Large intestine (tissue), 3 donors: ENCODE measurements around the gene STAG1. TPM values are rescaled to one million over a fixed set of nuclear protein-coding genes. Genes with fewer than 3 reads are reported as not detected.
A peak's percentile ranks its signal among the peaks of the same experiment; 100 is the strongest.
"Not testable (repeated sequence)": the region's sequence is repeated elsewhere in the genome, so short reads cannot be mapped to it uniquely, and the experiment has no call there.

Experiments
- DNase-seq, 2 donors: peaks; one replicate each; pipeline versions ENCODE4 v3.0.0 to v3.0.0-alpha.2; 2013
- H3K27ac ChIP-seq: one replicate; pipeline ENCODE4 v1.5.1; 2013; ENCODE audit warnings: low read length
- H3K27me3 ChIP-seq: 2 replicates; pipeline ENCODE4 v1.6.1; 2013; ENCODE audit warnings: low read length; ENCODE audit not compliant: control insufficient read depth, insufficient read depth
- H3K36me3 ChIP-seq: 2 replicates; pipeline ENCODE4 v1.6.1; 2013; ENCODE audit warnings: low read length; ENCODE audit not compliant: control insufficient read depth, insufficient read depth
- H3K4me1 ChIP-seq: one replicate; pipeline ENCODE4 v1.6.1; 2013; ENCODE audit warnings: low read length; ENCODE audit not compliant: control insufficient read depth, insufficient read depth
- H3K4me3 ChIP-seq: one replicate; pipeline ENCODE4 v1.5.1; 2013; ENCODE audit warnings: low read length
- H3K9me3 ChIP-seq: one replicate; pipeline ENCODE4 v1.6.1; 2013; ENCODE audit warnings: mild to moderate bottlenecking, low read depth, low read length, moderate library complexity; ENCODE audit not compliant: control insufficient read depth
- WGBS: methylation state at CpG from one replicate; pipeline ENCODE4 v1.1.5; 2013; ENCODE audit warnings: low lambda C conversion rate; ENCODE audit not compliant: insufficient coverage; 5-methylcytosine and 5-hydroxymethylcytosine counted together
- polyA plus RNA-seq: library from polyadenylated mRNA; unstranded; fragments of 120-200 nt; gene quantifications from one replicate; pipeline ENCODE4 v1.2.1, GENCODE V29; 2013

STAG1 gene
- polyA plus RNA-seq, 1 donor, result 28.8 TPM

DNA sequence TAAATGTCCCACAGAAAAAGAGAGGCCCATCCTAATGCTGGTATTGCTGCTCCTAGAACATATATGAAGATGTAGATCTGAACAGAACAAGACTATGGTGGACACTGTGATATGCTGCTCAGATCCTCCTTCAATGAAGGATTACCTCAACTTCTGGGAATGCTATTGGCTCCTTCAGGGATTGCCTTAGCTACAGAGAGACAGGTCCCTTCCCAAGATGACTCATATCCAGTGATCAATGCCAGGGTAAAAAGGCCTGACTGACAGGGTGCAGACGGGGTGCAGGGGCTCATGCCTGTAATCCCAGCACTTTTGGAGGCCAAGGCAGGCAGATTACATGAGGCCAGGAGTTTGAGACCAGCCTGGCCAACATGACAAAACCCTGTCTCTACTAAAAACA, 20.5 kb upstream of the STAG1 start:
- no peaks in the 10 kb centered on the region for H3K36me3 ChIP-seq
- WGBS, result no CpG with 5 or more reads among the region's 1 CpG
- no peaks in the 10 kb centered on the region for H3K27me3 ChIP-seq
- H3K27ac ChIP-seq, result no peak overlapping the region
- no peaks in the 10 kb centered on the region for H3K4me1 ChIP-seq
- H3K9me3 ChIP-seq, result no peaks in the 10 kb centered on the region
- no peak overlapping the region for H3K4me3 ChIP-seq
- no peak for DNase-seq

DNA sequence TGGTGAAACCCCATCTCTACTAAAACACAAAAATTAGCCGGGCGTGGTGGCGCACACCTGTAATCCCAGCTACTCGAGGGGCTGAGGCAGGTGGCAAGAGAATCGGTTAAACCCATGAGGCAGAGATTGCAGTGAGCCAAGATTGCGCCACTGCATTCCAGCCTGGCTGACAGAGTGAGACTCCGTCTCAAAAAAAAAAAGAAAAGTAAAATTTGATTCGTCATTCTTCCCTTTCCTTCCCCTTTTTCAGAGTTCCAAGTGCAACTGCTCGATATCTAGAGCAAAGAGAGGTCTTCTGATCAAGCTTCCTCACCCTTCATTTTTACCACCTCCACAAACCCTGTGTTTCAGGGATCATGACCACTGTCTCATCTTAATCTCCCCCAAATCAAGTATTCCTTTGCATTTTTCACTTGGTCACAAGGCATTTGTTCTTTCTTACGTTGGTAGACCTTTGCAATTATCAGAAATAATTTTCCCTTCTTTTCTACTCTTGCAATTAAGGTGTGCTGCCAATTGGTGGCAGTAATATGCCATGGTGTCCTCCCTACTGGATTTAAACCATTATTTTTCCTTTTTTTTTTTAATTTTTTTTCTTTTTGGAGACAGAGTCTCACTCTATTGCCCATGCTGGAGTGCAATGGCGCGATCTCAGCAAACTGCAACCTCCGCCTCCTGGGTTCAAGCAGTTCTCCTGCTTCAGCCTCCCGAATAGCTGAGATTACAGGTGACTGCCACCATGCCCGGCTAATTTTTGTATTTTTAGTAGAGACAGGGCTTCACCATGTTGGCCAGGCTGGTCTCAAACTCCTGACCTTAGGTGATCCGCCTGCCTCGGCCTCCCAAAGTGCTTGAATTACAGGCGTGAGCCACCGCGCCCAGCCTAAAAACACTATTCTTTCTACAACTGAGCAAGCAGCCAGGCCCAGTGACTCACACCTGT, 6.3 kb upstream of the STAG1 start:
- not testable (repeated sequence) for H3K4me3 ChIP-seq, DNase-seq, H3K4me1 ChIP-seq, H3K36me3 ChIP-seq, H3K27me3 ChIP-seq, H3K9me3 ChIP-seq, H3K27ac ChIP-seq
- 93% methylated on average over 3 of the region's 20 CpGs for WGBS

DNA sequence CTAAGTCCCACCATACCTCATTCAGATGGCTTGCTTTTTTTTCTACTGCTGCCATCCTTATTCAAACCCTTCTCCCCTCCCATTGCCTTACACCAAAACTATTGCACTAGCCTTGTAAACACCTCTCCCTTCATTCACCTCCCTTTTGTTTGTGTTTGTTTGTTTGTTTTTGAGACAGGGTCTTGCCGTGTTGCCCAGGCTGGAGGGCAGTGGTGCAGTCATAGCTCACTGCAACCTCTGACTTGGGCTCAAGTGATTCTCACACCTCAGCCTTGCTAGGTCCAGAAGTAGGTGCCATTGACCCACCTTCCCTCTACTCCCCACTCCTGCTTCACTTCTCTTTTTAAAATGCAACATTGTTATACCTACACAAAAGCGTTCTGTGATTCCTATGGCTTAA, 3.0 kb upstream of the STAG1 start:
- no peak overlapping the region for H3K27ac ChIP-seq
- H3K4me3 ChIP-seq, result no peak overlapping the region
- no peaks in the 10 kb centered on the region for H3K27me3 ChIP-seq
- H3K4me1 ChIP-seq, result peaks cover 7% of the 10 kb centered on the region
- no peaks in the 10 kb centered on the region for H3K9me3 ChIP-seq
- H3K36me3 ChIP-seq, result no peaks in the 10 kb centered on the region
- no peak for DNase-seq
- 88% methylated on average over 1 of the region's 2 CpGs for WGBS

DNA sequence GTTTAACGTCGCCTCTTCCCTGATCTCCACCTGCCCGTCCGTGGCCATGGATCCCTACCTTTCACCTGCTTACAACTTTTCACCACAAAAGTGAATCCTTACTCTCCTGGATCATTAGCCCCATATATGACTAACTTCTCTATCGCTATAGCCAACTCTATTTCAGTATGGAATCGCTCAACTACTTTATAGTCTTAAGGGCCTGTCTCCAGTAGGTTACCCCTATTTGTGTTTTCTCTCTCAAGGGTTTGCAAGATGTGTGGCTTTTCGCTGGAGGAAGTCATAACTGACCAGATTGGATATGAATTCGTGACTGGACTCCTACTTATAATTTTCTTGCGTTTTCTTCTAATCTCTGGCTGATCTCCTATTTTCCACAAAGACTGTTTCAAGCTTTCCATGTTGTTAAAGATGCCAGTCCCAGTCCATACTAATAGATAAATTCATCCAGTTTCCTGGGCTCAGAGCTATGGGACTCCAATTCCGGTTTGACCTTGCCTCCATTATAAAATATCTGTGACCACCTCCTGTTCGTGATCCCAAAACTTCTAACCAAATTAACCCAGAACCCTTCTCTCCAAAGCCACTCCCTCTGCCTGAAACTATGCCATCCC, 1.3 kb upstream of the STAG1 start:
- H3K9me3 ChIP-seq, result no peaks in the 10 kb centered on the region
- 74% methylated on average over 4 of the region's 11 CpGs for WGBS
- H3K27me3 ChIP-seq, result no peaks in the 10 kb centered on the region
- DNase-seq, result peak in 1 of 2 donors; percentile 11
- peaks cover 13% of the 10 kb centered on the region for H3K4me1 ChIP-seq
- no peaks in the 10 kb centered on the region for H3K36me3 ChIP-seq
- peak overlapping the region; percentile 94 for H3K27ac ChIP-seq
- peak overlapping the region; percentile 59 for H3K4me3 ChIP-seq

DNA sequence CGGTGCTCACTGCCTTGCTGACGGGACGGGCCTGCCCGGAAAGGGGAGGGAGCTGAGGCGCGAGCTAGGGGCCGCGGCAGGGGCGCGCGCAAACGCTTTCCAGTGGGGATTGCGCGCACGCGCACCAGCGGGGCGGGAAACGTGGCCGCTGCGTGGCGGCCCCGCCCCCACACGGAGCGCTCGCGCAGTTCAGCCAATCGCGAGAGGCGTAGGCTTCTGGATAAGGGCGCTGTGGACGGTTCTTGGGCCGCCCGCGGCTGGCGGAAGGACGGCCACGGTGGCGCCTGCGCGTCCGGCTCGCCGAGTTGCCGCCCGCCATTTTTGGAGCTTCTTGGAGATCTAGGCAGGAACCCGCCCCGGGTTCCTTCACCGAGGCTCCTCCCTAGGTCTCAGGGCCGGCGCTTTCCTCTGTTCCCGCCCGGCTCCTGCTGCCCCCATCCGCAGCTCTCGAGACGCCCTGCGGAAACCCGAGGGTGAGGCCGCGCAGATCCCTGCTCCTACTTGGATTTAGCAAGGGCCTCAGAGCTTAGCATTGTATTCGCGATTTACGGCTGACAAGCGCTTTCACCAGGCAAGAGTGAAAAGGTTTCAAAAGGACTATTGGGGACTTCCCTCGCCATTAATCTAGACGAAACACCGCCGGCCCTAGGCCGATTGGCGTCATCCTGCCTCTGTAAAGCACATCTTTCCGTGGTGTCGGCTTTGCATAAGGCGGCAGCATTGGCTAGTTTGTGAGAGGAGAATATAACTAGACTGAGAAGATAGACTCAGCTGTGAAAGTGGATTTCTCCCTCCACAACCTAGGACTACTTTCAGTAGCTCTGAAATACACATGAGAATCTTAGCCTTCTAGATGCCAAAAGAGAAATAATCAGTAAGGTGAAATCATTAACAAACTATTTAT, 496 bp upstream of the STAG1 start:
- no peaks in the 10 kb centered on the region for H3K9me3 ChIP-seq
- peak; percentile 99 to 100 for DNase-seq
- no peaks in the 10 kb centered on the region for H3K27me3 ChIP-seq
- whole genome bisulfite sequencing, result no CpG with 5 or more reads among the region's 73 CpGs
- H3K36me3 ChIP-seq, result no peaks in the 10 kb centered on the region
- peak overlapping the region; percentile 94 for H3K27ac ChIP-seq
- H3K4me3 ChIP-seq, result peak overlapping the region; percentile 65
- H3K4me1 ChIP-seq, result peaks cover 13% of the 10 kb centered on the region

DNA sequence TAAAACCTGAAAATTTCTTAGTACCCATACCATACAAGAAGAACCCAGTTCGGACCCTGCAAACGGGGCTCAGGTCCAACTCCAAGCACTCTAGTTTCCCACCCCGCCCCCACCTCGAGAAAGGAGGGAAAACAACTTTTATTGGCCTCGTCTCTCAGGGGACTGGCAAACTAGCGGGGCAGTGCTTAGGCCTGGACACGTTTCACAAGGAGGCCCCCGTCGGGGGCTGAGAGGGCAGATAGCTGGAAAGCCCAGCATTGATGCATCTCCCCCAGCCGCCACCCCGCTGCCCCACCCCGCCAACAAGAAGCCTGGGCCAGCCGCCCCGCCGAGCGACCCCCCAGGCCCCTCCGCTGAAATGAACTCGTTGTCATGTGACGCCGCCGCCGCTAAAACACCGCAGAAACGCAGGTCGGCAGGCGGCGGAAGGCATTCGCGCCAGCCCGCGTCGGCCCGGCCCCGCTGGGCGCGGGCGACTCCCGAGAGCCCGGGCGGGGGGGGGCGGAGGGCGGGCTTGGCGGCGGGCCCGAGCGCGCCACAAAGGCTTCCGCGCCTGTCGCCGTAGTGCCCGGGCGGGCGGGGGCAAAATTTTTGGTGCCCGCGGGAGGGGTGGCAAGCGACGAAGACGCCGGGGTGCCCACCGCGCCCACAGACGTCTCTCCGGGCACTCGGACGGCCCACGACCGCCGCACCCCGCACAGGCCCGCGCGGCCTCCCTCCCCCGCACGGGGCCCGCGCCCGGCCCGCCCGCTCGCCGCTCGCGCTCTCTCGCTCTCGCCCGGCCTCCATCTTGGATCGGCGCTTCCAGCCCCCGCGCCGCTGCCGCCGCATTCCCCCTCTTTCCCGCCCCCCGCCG, 634 bp downstream of the STAG1 start:
- no CpG with 5 or more reads among the region's 97 CpGs for WGBS
- Histone ChIP-seq H3K9me3 (no peaks in the 10 kb centered on the region), H3K27ac (peak overlapping the region; percentile 79), H3K4me1 (peaks cover 13% of the 10 kb centered on the region), H3K36me3 (no peaks in the 10 kb centered on the region), H3K4me3 (peak overlapping the region; percentile 65), H3K27me3 (no peaks in the 10 kb centered on the region)
- peak; percentile 73 to 86 for DNase-seq

DNA sequence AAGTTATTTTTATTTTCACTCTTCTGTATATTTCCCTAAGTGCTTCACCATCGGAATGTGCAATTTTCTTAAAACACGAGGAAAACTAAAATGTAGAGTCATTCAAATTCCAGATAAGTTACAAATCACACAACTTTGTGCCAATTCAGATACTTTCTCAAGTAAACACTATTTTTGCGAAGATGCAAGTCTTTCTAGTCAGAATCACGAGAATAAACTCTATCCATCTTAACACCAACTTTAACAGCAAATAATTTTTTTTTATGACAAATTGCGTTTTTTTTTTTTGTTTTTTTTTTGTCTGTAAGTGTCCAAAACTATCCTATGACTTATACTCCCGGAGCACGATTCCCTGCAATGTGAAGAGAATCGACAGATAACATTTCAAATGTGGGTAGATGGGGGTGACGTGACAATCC, 1.3 kb downstream of the STAG1 start:
- peak in 1 of 2 donors; percentile 18 for DNase-seq
- no peaks in the 10 kb centered on the region for H3K36me3 ChIP-seq
- WGBS, result 6% methylated on average over 4 of the region's 9 CpGs
- H3K27me3 ChIP-seq, result no peaks in the 10 kb centered on the region
- H3K4me3 ChIP-seq, result peak overlapping the region; percentile 65
- peaks cover 13% of the 10 kb centered on the region for H3K4me1 ChIP-seq
- no peaks in the 10 kb centered on the region for H3K9me3 ChIP-seq
- H3K27ac ChIP-seq, result peak overlapping the region; percentile 79

DNA sequence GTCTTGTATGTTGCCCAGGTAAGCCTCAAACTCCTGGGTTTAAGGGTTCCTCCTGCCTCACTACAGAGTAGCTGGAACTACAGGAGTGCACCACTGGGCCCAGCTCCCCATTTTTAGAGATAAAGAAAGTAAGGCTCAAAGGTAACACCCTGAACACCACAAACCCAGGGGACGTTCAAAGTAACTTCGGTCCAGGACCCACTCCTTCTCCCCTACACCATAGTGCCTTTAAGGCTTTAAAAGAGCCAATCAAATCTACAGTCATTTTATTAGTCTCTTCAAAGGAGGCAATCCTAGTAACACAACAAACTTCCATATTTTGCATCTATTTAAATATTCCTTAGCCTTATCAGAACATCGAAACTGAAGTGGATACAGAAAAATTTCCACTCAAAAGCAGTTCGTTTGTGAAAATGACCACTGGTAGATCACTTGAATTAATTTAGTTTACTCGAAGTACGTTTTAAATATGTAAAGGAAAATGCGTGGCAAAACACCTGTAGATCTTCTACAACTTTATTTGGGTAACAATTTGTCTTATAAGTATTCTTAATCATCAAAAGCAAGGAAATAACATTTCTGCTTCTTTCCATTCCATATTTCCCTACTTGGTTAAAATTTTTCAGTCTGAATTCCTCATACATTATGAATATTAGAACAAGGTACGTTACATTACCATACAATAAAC, 1.8 kb downstream of the STAG1 start:
- Histone ChIP-seq H3K4me1 (peaks cover 13% of the 10 kb centered on the region), H3K4me3 (peak overlapping the region; percentile 65), H3K9me3 (no peaks in the 10 kb centered on the region), H3K36me3 (no peaks in the 10 kb centered on the region), H3K27ac (peak overlapping the region; percentile 79), H3K27me3 (no peaks in the 10 kb centered on the region)
- peak in 1 of 2 donors; percentile 46 for DNase-seq
- WGBS, result 15% methylated on average over 4 of the region's 8 CpGs

DNA sequence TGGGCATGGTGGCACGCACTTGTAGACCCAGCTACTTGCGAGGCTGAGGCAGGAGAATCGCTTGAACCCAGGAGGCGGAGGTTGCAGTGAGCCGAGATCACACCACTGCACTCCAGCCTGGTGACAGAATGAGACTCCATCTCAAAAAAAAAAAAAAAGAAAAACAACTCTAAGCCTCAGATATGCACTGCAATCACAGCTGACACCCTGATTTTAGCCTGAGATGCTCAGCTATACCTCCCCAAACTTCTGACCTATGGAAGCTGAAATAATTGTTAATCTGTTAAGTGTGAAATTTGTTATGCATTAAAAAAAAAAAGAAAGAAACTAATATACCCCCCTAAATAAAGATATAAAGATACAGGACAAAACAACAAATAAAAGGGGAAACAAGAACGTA, 2.6 kb downstream of the STAG1 start:
- H3K27ac ChIP-seq, result peak overlapping the region; percentile 79
- 25% methylated on average over 1 of the region's 6 CpGs for WGBS
- DNase-seq, H3K9me3 ChIP-seq, H3K27me3 ChIP-seq, H3K36me3 ChIP-seq, H3K4me3 ChIP-seq: not testable (repeated sequence)
- peaks cover 13% of the 10 kb centered on the region for H3K4me1 ChIP-seq
